CD4-positive, alpha-beta T cell treated with Interleukin-17A for 1 hour (primary cell): ENCODE measurements around the gene RPS19BP1.

Experiments
- DNase-seq: peaks from one replicate; pipeline ENCODE4 v3.0.0-alpha.2; 2020

Gene RPS19BP1

GRCh38 chr22:39558950-39559349 is 26.4 kb upstream of the RPS19BP1 start:
- no peak for DNase-seq

DNA sequence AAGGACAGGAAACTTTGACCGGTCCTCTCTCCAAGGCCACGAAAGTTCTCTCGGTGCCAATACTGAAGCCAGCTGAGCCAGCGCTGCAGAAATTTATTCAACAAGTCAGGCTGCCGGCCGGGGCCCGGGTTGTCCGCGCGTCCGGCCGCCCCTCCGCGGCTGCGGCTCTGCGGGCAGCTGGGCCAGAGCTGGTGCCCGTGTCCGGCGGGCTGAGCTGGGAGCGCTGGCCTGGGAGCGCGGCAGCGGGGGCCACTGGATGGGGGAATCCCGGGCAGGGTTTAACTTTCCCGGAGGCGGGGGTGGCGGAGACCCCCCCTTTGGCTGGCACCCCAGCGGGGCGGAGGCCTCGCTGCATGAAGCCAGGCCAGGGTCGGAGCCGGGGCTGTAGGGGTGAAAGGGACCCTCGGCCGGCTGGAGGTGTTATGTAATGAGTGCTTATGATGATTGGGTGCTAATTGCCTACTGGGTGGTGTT is 25.7 kb upstream of the RPS19BP1 start:
- no peak for DNase-seq

DNA sequence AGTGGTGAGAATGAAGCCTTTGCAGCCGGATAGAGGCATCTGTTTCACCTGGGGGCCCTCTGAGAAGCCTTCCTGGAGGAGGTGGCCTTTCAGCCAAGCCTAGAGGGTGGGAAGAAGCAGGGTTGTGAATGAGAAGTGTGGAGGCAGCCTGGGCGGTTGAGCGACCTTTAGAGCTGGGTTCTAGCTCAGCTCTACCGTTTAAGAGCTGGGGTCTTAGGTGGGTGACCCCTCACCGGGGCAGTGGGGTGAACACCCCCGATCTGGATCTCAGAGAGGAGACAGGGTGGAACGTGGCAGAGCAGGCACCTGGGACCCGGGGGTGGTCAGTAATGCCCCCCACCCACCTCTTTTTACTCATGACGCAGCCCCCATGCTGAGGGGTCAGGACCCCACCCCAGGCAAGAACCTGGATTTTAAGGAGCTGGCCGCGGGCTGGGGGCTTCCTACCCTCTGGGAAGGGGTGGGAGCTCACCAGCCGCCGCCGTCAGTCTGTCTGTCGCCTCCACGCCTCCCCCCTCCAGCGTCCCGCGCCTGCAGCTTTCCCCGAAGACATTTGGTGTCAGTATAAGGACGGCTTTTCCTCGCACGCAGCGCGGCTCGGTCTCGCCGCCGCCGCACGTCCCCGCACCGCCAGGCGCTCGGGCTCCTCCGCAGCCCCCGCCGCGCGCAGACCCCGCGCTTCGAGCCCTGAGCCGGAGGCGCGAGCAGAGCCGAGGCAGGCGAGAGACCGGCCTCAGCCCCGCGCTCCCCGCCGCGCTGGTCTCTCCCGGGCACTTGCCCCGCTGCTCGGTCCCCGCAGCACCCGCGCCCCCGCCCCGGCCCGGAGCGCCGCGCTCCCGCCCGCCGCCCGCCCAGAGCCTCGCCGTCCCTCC is 24.7 kb upstream of the RPS19BP1 start:
- peak; percentile 51 for DNase-seq

DNA sequence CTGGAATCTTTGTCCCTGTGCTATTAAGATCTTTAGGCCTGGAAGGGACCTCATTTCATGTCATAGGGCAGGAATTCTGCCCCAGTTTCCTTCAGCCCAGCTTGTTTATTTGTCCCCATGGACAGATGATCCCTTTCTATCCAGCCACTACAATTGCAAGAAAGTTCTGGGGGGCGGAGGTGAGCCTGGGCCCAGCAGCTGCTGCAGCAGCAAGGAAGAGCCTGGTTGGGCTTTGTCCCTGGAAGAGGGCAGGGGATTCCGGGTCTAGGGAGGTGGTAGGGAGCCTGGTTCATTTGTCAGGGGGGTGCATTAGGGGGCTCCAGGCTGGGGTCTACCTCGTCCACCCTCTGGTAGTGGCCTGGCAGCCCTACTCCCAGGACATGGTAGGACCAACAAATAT is 21.6 kb upstream of the RPS19BP1 start:
- DNase-seq, result no peak

- DNase-seq, result no peak
These were observed 20.9 kb upstream of the RPS19BP1 start for GRCh38 chr22:39553429-39553828.

GRCh38 chr22:39547587-39547947 is 15.0 kb upstream of the RPS19BP1 start:
- DNase-seq, result no peak

GRCh38 chr22:39546889-39547586 is 14.5 kb upstream of the RPS19BP1 start:
- no peak for DNase-seq

- peak; percentile 76 for DNase-seq
These were observed 13.1 kb upstream of the RPS19BP1 start for GRCh38 chr22:39545386-39546365.

GRCh38 chr22:39543095-39543494 is 10.5 kb upstream of the RPS19BP1 start:
- DNase-seq, result no peak

DNA sequence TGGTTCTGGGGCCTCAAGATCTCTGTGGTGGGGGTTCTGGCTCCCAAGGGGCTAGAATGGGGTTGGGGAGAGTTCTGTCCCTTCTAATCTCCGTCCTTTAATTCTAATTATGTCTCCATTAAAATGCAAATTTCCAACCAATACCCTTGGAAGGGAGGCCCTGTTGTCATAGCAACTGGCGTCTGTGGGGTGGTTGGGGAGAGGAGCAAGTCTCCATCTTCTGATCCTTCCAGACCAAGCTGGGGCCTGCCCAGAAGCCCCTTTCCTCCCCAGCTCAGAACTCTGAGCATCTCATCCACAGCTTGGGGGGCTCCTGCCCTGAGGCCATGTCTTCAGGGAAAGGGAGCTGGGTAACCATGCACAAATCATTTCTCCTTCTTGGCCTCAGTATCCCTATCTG is 5.4 kb upstream of the RPS19BP1 start:
- no peak for DNase-seq

DNA sequence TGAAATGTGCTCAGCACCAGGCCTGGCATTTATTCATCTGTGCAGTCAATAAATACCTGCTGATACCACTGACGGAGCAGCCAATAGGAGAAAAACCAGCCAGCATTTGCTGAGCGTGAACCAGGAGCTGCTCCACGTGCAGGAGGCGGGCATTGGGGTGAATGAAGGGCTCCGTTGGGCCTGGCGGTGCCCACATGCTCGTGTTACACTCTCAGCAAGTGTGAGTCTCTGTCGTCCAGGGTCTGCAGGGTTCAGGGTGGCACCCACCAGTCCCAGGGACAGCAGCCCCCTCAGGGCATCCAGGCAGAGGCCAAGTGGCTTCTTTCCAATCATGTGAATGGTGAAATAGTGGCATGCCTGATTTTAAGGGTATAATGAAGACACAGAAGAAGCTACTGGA is 4.2 kb upstream of the RPS19BP1 start:
- no peak for DNase-seq

GRCh38 chr22:39535831-39536449 is 3.4 kb upstream of the RPS19BP1 start:
- DNase-seq, result no peak

- DNase-seq, result no peak
These were observed 2.8 kb upstream of the RPS19BP1 start for GRCh38 chr22:39535357-39535725.

- peak; percentile 81 for DNase-seq
These were observed 2.2 kb upstream of the RPS19BP1 start for GRCh38 chr22:39534591-39535356.

DNA sequence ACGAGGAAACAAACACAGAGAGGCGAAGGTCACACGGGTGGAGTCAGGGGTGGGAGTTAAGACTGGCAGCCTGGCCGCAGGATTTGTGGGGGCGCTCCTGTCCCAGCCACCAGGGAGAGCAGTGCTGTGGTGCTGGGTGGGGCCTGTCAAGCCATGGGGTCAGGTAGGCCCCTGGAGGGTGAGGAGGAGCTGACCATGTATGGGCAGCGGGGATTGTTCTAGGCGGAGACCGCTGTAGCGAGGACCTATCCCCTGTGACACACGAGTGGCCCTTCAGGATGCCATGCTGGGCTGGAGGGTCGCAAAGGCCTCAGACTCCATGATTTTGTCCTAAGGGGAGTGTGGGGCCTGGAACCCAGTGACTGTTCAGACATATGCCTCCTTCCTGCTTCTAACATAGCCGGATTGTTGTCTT is 1.6 kb upstream of the RPS19BP1 start:
- no peak for DNase-seq

- DNase-seq, result peak; percentile 52
These were observed 1.7 kb downstream of the RPS19BP1 start for GRCh38 chr22:39530692-39531331.

GRCh38 chr22:39530116-39530515 is 2.4 kb downstream of the RPS19BP1 start:
- DNase-seq, result no peak

DNA sequence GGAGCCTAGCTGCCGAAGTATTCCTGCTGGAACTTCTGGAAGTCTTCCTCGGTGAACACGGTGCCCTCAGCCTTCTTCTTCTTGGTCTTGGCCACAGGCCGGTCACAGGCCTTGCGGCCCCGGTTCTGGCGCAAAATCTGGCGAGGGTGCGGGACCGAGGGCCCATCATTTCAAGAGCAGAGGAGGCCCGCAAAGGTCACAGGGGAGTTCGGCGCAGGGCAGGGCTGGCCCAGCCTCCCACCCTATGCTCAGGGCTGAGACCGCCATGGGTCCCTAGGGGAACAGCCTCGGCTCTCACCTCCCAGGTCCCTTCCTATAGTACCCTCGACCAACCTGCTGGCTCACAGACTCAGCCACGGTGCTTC is 3.1 kb downstream of the RPS19BP1 start:
- DNase-seq, result no peak

DNA sequence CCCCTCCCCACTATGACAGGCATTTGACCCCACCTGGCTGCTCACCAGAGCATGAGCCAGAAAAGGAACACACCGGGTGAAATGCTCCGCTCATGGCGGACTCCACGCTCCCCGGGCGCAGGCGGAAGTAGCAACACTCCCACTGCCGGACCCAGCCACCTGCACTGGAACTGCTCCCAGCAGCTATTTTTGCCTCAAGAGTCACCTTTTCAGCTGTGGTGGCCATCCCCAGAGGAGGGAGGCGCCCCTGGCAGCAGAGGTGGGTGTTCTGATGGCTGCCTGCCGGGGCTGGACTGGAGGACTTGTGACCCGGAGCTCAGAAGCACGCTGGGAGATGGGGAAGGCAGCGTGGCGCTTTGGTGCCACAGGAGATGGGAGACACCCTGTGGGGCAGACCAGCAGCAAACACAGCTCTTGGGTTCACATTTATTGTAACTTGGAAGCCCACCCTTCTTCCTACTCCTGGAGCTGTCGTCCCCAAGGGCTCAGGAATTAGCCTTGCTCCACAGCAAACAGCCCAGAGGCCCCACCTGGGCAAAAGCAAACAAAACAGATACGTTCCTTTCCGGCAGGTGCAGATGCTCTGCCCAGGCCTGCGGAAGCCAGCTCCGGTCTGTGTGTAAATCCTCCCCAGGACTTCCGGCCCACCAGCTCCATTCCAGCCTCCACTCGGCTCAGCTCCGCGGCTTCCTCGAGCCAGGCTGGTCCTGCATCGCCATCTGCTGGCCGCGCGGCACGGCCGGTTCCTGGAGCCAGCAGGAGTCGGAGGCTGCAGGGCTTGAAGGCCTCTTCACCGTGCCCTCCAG is 3.7 kb downstream of the RPS19BP1 start:
- DNase-seq, result peak; percentile 94

- DNase-seq, result no peak
These were observed 4.4 kb downstream of the RPS19BP1 start for GRCh38 chr22:39528080-39528661.
